LNCAP (cell line): ENCODE data around the gene ALDH7A1.

Experiments
- TF ChIP-seq, protein P1 (sequence below): fragments of 450-650 bp; IDR thresholded peaks from 2 replicates; pipeline ENCODE4 v1.5.1; 2017; ENCODE audit warnings: mild to moderate bottlenecking

The ALDH7A1 gene

DNA sequence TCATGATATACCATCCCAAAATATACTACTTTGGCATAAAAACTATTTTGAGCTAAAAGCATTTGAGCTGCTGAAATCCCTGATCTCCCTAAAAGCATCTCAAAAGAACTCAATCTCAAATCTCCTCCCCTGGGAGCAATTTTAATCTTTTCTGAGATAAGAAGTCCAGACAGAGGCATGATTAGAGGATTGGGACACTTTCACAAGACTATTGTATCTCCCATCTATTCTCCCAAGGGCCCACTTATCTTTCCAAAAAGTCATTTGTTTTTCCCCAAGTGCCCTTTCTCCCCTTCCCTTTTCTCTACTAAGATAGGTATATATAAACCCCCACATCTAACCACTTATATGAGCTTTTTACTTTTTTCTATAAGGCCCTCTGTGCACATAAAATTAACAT lies 79.7 kb downstream of the ALDH7A1 start:
- TF ChIP-seq, protein P1, sequence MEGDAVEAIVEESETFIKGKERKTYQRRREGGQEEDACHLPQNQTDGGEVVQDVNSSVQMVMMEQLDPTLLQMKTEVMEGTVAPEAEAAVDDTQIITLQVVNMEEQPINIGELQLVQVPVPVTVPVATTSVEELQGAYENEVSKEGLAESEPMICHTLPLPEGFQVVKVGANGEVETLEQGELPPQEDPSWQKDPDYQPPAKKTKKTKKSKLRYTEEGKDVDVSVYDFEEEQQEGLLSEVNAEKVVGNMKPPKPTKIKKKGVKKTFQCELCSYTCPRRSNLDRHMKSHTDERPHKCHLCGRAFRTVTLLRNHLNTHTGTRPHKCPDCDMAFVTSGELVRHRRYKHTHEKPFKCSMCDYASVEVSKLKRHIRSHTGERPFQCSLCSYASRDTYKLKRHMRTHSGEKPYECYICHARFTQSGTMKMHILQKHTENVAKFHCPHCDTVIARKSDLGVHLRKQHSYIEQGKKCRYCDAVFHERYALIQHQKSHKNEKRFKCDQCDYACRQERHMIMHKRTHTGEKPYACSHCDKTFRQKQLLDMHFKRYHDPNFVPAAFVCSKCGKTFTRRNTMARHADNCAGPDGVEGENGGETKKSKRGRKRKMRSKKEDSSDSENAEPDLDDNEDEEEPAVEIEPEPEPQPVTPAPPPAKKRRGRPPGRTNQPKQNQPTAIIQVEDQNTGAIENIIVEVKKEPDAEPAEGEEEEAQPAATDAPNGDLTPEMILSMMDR, result no peak

DNA sequence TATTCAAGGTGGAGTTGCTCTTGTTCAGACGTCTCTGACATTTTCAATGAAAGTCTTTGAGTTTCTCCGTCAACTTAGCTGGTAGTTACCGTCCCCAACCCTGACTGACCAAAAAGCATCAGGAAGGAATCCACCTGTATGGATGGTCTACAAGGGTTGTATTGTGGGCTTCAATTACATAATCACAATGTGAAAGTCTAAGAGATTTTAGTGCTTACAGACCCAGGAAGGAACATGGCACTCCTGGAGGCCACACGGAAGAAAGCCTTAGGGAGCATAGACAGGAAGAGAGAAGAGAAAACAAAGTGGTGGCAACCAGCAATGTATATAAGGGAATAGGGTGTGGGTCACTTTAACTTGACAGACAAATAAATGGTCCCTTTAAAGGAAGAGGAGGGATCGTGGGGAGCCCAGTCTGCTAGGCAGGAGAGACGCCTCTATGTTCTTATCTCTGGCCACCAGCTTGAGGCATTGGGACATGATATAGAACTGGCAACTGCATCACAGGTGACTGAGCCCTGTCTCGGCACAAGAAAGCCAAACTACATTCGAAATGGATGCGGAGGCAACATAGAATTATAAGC lies 80.4 kb downstream of the ALDH7A1 start:
- TF ChIP-seq, protein P1, result no peak

DNA sequence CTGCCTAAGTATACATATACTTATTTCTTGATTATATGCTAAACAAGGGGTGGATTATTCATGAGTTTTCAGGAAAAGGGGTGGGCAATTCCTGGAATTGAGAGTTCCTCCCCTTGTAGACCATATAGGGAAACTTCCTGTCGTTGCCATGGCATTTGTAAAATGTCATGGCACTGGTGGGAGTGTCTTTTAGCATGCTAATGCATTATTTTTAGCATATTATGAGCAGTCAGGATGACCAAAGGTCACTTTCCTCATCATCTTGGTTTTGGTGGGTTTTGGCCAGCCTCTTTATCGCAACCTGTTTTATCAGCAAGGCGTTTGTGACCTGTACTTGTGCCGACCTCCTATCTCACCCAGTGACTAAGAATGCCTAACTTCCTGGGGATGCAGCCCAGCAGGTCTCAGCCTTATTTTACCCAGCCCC lies 80.9 kb downstream of the ALDH7A1 start:
- TF ChIP-seq, protein P1, result no peak

DNA sequence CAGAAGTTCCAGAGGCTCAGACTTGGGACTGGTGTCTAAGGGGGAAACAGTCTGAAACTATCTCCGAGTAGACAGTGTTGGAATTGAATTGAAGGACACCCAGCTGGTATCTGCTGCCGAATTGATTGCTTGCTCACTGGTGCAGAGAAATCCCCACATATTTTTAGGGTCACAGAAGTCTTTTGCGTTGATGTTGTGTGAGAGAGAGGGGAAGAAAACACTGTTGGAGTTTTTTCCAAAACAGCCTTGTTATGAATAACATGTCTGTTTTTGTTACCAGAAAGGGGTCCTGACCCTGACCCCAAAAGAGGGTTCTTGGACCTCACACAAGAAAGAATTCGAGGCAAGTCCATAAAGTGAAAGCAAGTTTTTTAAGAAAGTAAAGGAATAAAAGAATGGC lies 81.3 kb downstream of the ALDH7A1 start:
- TF ChIP-seq, protein P1, result no peak

DNA sequence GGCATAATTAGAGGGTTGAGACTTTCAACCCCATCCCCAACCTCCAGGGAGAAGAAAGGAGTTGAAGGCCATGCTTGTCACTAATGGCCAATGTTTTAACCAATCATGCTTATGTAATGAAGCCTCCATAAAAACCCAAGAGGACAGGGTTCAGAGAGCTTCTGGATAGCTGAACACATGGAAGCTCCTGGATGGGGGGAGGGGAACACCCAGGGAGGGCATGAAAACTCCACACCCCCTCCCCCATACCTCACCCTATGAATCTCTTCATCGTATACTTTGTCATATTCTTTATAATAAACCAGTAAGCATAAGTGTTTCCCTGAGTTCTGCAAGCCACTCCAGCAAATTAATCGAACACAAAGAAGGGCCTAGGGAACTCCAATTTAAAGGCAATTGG lies 81.7 kb downstream of the ALDH7A1 start:
- TF ChIP-seq, protein P1, result no peak

DNA sequence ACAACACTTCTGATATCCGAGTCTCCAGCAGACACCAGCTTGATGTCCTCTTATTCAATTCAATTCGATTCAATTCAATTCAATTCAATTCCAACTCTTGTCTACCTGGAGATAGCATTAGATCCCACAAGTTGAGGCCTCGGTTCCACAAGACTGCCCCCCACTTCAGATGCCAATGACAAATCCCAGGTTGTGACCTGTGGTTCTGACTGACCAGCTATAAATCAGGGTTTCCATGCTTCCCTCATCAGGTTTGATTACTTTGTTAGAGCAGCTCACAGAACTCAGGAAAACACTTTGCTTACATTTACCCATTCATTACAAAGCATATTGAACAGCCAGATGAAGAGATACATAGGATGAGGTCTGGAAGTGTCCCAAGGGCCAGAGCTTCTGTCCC lies 82.6 kb downstream of the ALDH7A1 start:
- TF ChIP-seq, protein P1, result no peak

DNA sequence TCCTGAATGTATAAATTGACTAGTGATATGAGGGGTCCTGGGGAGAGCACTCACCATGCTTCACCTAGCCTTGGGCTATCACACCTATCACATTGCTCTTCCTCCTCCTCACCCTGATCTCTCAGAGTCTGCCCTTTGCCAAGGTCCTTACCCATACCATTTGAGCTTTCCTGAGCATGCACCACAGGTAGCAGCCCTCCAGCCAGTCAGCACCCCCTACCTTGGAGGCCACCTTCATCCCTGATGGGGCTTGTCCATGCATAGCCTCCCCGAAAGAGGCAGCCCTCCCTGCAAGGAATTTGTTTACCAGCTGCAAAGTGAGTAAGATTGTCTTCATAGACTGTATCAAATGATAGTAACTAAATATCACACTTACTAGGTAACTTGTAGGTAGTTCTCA lies 83.1 kb downstream of the ALDH7A1 start:
- TF ChIP-seq, protein P1, result no peak

DNA sequence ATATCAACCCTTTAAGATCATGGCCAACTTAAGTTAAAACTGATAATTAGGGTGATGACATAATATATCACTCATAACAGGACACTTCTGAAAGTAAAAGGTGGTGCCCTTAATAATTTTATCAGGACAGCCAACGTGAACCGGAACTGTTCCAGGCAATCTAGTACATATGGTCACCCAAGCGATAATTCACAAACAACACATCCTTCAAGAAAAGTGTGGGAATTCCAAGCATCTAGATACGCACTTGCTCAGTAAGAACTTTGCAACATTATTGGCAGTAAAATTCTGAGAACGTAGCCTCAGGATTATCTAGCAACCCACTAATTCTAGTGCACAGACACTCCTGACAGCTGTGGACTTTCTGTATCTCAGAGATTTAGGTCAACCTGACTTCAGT lies 85.7 kb downstream of the ALDH7A1 start:
- TF ChIP-seq, protein P1, result no peak
